ENCODE results near the gene IQSEC1. TPM values are rescaled to one million over a fixed set of nuclear protein-coding genes. Genes with fewer than 3 reads are reported as not detected.

Gene IQSEC1
- total RNA-seq, 1 experiment from 2014 or later = 28.1 TPM

GRCh38 chr3:13042715-13043271, 30.4 kb downstream of the IQSEC1 start:
- H3K9me2 ChIP-seq (ENCODE audit: insufficient read depth) = no peaks in the 10 kb centered on the region
- no peak overlapping the region for H3K4me2 ChIP-seq (ENCODE audit: low read length)
- DNase-seq (ENCODE audit: low read depth, low spot score) (no peak), ATAC-seq (no peak)
- TF ChIP-seq CTCF (IDR thresholded peaks at IDR 0.05 in 2 of 3, conservative IDR thresholded peaks at IDR 0.05 in 1 of 3; ENCODE audit: borderline replicate concordance in 1 of 3, insufficient read depth in 1 of 3, low read depth in 2 of 3, low read length in 2 of 3) (no peak), REST (IDR thresholded peaks at IDR 0.05; ENCODE audit: low read depth) (no peak), FOSL1 (IDR thresholded peaks at IDR 0.05; ENCODE audit: low read depth) (no peak), EZH2 (IDR thresholded peaks at IDR 0.05) (no peak), TCF7L2 (IDR thresholded peaks at IDR 0.05; ENCODE audit: borderline replicate concordance, extremely low read depth, insufficient read depth, insufficient read length) (no peak), JUND (IDR thresholded peaks at IDR 0.05) (no peak), ATF3 (IDR thresholded peaks at IDR 0.05) (no peak), CEBPB (IDR thresholded peaks at IDR 0.05; ENCODE audit: low read depth) (no peak), YY1 (IDR thresholded peaks at IDR 0.05; ENCODE audit: extremely low read depth, insufficient replicate concordance, low read depth, low read length) (no peak), SP1 (IDR thresholded peaks at IDR 0.05; ENCODE audit: low read depth) (no peak), ZNF274 (IDR thresholded peaks at IDR 0.05; ENCODE audit: low read depth, low read length) (no peak), POLR2A (IDR thresholded peaks at IDR 0.05; ENCODE audit: borderline replicate concordance, extremely low read depth, insufficient read depth, insufficient read length) (no peak)
- no peak overlapping the region for H3K9ac ChIP-seq (ENCODE audit: low read length)
- no peaks in the 10 kb centered on the region for H4K20me1 ChIP-seq (ENCODE audit: insufficient read depth)
- no TSS peak for BruUV-seq (replicated peaks)
- ChIA-PET CTCF (no interaction called here), POLR2A (no interaction called here), RAD21 (ENCODE audit: low non-redundant PET in 1 of 2, low total read pairs in 2 of 2, uncharacterized antibody in 2 of 2, unreplicated experiment in 2 of 2) (no interaction called here)
- H3K27ac ChIP-seq (ENCODE audit: low read depth, low read length) = no peak overlapping the region
- H3K79me2 ChIP-seq (ENCODE audit: insufficient read depth, low read length) = no peaks in the 10 kb centered on the region
- H3K27me3 ChIP-seq (ENCODE audit: insufficient read depth, low read length) = no peaks in the 10 kb centered on the region
- H3K4me3 ChIP-seq (replicated peaks in 1 of 2; ENCODE audit: low read depth in 1 of 2, low read length in 2 of 2) = no peak overlapping the region
- intact Hi-C loops (cut with micrococcal nuclease) = no loop called here
- no peaks in the 10 kb centered on the region for H3K36me3 ChIP-seq (ENCODE audit: control insufficient read depth in 1 of 2, insufficient read depth in 2 of 2, low read length in 2 of 2)
- H3K4me1 ChIP-seq (ENCODE audit: control insufficient read depth in 1 of 2, insufficient read depth in 2 of 2, low read length in 2 of 2) = no peaks in the 10 kb centered on the region
- no peak overlapping the region for H2AFZ ChIP-seq (ENCODE audit: low read depth, low read length, poor library complexity, severe bottlenecking)
- H3K9me3 ChIP-seq (ENCODE audit: control insufficient read depth in 1 of 2, insufficient read depth in 1 of 2, low read depth in 1 of 2, low read length in 2 of 2) = no peaks in the 10 kb centered on the region
